ENCODE data around the gene AUP1. TPM values are rescaled to one million over a fixed set of nuclear protein-coding genes. Genes with fewer than 3 reads are reported as not detected.
"Not testable (repeated sequence)": the region's sequence is repeated elsewhere in the genome, so short reads cannot be mapped to it uniquely, and the experiment has no call there.

The AUP1 gene
- total RNA-seq, 1 donor from 2014 or later = 57.4 TPM

DNA sequence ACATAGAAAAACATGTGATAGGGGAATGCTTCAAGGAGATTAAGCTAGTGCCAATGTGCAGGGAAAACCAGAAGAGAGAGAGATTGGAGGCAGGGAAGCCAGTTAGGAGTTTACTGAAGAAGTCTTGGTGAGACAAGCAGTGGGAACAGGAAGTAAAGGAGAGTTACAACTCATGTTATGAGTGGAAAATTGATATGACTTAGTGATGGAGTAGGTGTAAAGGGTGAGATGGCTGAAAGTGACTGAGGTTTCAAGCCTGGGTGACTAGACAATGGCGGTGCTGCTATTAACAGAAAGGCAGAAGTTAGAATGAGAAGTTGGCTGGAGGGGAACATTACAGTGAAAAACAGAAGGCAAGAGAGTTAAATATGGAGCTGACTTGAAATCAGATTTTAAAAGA is 41.6 kb upstream of the AUP1 start:
- Histone ChIP-seq H3K9me3 (ENCODE audit: control insufficient read depth in 3 of 3, low read length in 3 of 3) (no peaks in the 10 kb centered on the region), H3K4me1 (ENCODE audit: control insufficient read depth in 3 of 3, insufficient read depth in 3 of 3, low read length in 3 of 3) (no peaks in the 10 kb centered on the region), H3K36me3 (ENCODE audit: control insufficient read depth in 3 of 3, insufficient read depth in 3 of 3, low read length in 3 of 3) (no peaks in the 10 kb centered on the region), H3K27me3 (ENCODE audit: control insufficient read depth in 3 of 3, insufficient read depth in 3 of 3, low read length in 3 of 3) (no peaks in the 10 kb centered on the region), H3K4me3 (ENCODE audit: low read length in 3 of 3) (no peak overlapping the region), H3K27ac (ENCODE audit: low read depth, low read length) (no peak overlapping the region), H3K9ac (ENCODE audit: low read depth in 1 of 3, low read length in 3 of 3) (no peak overlapping the region)

- H3K4me1 ChIP-seq (ENCODE audit: control insufficient read depth in 3 of 3, insufficient read depth in 3 of 3, low read length in 3 of 3) = no peaks in the 10 kb centered on the region
- no peaks in the 10 kb centered on the region for H3K36me3 ChIP-seq (ENCODE audit: control insufficient read depth in 3 of 3, insufficient read depth in 3 of 3, low read length in 3 of 3)
- no peaks in the 10 kb centered on the region for H3K27me3 ChIP-seq (ENCODE audit: control insufficient read depth in 3 of 3, insufficient read depth in 3 of 3, low read length in 3 of 3)
- H3K4me3 ChIP-seq (ENCODE audit: low read length in 3 of 3) = no peak overlapping the region
- H3K9ac ChIP-seq (ENCODE audit: low read depth in 1 of 3, low read length in 3 of 3) = no peak overlapping the region
- H3K27ac ChIP-seq (ENCODE audit: low read depth, low read length) = no peak overlapping the region
- H3K9me3 ChIP-seq (ENCODE audit: control insufficient read depth in 3 of 3, low read length in 3 of 3) = no peaks in the 10 kb centered on the region
These were observed 40.2 kb upstream of the AUP1 start for GRCh38 chr2:74569686-74570085.

- no peak overlapping the region for H3K9ac ChIP-seq (ENCODE audit: low read depth in 1 of 3, low read length in 3 of 3)
- H3K27me3 ChIP-seq (ENCODE audit: control insufficient read depth in 3 of 3, insufficient read depth in 3 of 3, low read length in 3 of 3) = peaks cover 0 to 4% (median 0%) of the 10 kb centered on the region in 3 donors
- no peaks in the 10 kb centered on the region for H3K4me1 ChIP-seq (ENCODE audit: control insufficient read depth in 3 of 3, insufficient read depth in 3 of 3, low read length in 3 of 3)
- H3K27ac ChIP-seq (ENCODE audit: low read depth, low read length) = no peak overlapping the region
- H3K4me3 ChIP-seq (ENCODE audit: low read length in 3 of 3) = no peak overlapping the region
- no peaks in the 10 kb centered on the region for H3K9me3 ChIP-seq (ENCODE audit: control insufficient read depth in 3 of 3, low read length in 3 of 3)
- H3K36me3 ChIP-seq (ENCODE audit: control insufficient read depth in 3 of 3, insufficient read depth in 3 of 3, low read length in 3 of 3) = no peaks in the 10 kb centered on the region
These were observed 38.4 kb upstream of the AUP1 start for GRCh38 chr2:74567881-74568280.

DNA sequence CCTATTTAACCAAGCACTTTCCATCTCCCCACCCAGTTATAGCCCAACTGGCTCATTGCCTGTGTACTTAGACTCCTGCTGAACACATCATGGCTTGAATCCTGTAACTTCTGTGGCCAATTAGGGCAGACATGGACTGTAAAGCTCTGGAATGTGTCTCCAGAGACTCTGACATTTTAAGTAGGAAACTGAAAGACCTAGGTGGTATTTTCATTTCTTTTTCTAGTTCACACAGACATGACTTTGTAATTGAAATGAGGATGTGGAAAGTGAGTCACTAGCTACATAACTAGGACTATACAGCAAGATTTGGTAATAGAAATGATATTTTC is 37.2 kb upstream of the AUP1 start:
- H3K27ac ChIP-seq (ENCODE audit: low read depth, low read length) = no peak overlapping the region
- no peaks in the 10 kb centered on the region for H3K9me3 ChIP-seq (ENCODE audit: control insufficient read depth in 3 of 3, low read length in 3 of 3)
- H3K4me3 ChIP-seq (ENCODE audit: low read length in 3 of 3) = no peak overlapping the region
- H3K27me3 ChIP-seq (ENCODE audit: control insufficient read depth in 3 of 3, insufficient read depth in 3 of 3, low read length in 3 of 3) = peaks cover 0 to 8% (median 3%) of the 10 kb centered on the region in 3 donors
- no peaks in the 10 kb centered on the region for H3K36me3 ChIP-seq (ENCODE audit: control insufficient read depth in 3 of 3, insufficient read depth in 3 of 3, low read length in 3 of 3)
- no peak overlapping the region for H3K9ac ChIP-seq (ENCODE audit: low read depth in 1 of 3, low read length in 3 of 3)
- H3K4me1 ChIP-seq (ENCODE audit: control insufficient read depth in 3 of 3, insufficient read depth in 3 of 3, low read length in 3 of 3) = no peaks in the 10 kb centered on the region

DNA sequence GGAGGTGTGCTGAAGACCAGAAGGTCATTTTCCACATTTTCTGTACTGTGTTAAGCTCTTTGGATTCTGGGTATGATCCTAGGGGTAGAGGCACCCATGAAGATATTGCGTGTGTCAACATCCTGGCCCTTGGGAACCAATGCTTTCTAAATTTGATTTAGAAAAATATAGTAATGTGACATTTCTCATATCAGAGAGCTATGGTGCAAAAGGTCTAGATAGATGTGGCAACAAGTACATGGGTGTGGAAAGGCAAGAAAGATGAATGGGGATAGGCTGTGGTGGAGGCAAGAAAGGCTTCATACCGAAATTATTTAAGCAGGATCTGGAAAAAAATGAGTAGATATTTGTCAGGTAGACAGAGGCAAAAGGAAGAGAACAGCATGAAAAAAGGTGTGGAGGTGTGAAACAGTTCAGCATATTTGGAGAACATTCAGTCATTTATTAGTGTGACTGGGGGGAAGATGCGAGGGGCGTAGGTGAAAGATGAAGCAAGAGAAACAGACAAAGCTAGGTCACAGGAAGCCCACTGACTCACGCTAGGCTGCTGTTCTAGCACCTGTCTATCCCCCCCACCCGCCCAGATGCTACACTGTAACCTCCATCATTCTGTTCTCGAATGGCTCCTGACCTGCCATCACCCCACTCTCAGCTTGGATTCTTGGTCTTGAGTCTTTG is 36.7 kb upstream of the AUP1 start:
- Histone ChIP-seq H3K9ac (ENCODE audit: low read depth in 1 of 3, low read length in 3 of 3) (no peak overlapping the region), H3K9me3 (ENCODE audit: control insufficient read depth in 3 of 3, low read length in 3 of 3) (no peaks in the 10 kb centered on the region), H3K4me1 (ENCODE audit: control insufficient read depth in 3 of 3, insufficient read depth in 3 of 3, low read length in 3 of 3) (no peaks in the 10 kb centered on the region), H3K27me3 (ENCODE audit: control insufficient read depth in 3 of 3, insufficient read depth in 3 of 3, low read length in 3 of 3) (peaks cover 0 to 8% (median 3%) of the 10 kb centered on the region in 3 donors), H3K27ac (ENCODE audit: low read depth, low read length) (no peak overlapping the region), H3K4me3 (ENCODE audit: low read length in 3 of 3) (no peak overlapping the region), H3K36me3 (ENCODE audit: control insufficient read depth in 3 of 3, insufficient read depth in 3 of 3, low read length in 3 of 3) (no peaks in the 10 kb centered on the region)

GRCh38 chr2:74564222-74564621 is 34.7 kb upstream of the AUP1 start:
- H3K4me1 ChIP-seq (ENCODE audit: control insufficient read depth in 3 of 3, insufficient read depth in 3 of 3, low read length in 3 of 3) = no peaks in the 10 kb centered on the region
- no peak overlapping the region for H3K27ac ChIP-seq (ENCODE audit: low read depth, low read length)
- H3K9me3 ChIP-seq (ENCODE audit: control insufficient read depth in 3 of 3, low read length in 3 of 3) = no peaks in the 10 kb centered on the region
- H3K36me3 ChIP-seq (ENCODE audit: control insufficient read depth in 3 of 3, insufficient read depth in 3 of 3, low read length in 3 of 3) = no peaks in the 10 kb centered on the region
- no peak overlapping the region for H3K4me3 ChIP-seq (ENCODE audit: low read length in 3 of 3)
- no peak overlapping the region for H3K9ac ChIP-seq (ENCODE audit: low read depth in 1 of 3, low read length in 3 of 3)
- peaks cover 3 to 10% (median 8%) of the 10 kb centered on the region in 3 donors for H3K27me3 ChIP-seq (ENCODE audit: control insufficient read depth in 3 of 3, insufficient read depth in 3 of 3, low read length in 3 of 3)

DNA sequence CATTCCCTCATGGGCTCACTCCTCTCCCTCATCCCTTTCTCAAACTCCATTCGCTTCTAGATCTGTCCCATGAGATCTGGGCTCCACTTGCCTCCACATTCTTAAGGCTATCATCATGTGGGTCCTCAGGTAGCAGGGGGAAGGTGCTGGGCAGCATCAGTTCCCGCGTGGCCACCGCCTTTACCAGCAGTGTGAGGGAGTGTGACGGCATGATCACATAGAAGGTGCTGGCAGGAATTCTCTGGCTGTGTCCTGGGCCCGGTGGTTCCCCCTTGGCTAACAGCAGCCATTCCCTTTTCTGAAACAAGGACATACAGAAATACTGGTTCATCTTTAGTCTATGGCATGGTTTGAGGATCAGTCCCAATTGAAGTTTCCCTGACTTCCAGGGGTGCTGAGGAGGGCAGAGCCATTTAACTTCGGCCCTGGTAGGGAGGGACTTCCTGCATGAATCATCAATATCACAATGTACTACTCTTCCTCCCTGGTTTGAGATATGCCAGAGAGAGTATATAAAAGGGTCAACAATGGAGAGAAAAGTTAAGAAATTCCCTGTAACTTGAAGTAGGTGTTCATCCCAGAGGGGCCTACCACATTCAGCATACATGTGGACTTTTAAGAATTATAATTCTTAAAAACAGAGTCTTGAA is 32.7 kb upstream of the AUP1 start:
- Histone ChIP-seq H3K9ac (ENCODE audit: low read depth in 1 of 3, low read length in 3 of 3) (no peak overlapping the region), H3K4me3 (ENCODE audit: low read length in 3 of 3) (no peak overlapping the region), H3K27ac (ENCODE audit: low read depth, low read length) (no peak overlapping the region), H3K36me3 (ENCODE audit: control insufficient read depth in 3 of 3, insufficient read depth in 3 of 3, low read length in 3 of 3) (no peaks in the 10 kb centered on the region), H3K27me3 (ENCODE audit: control insufficient read depth in 3 of 3, insufficient read depth in 3 of 3, low read length in 3 of 3) (peaks cover 6 to 10% (median 8%) of the 10 kb centered on the region in 3 donors), H3K4me1 (ENCODE audit: control insufficient read depth in 3 of 3, insufficient read depth in 3 of 3, low read length in 3 of 3) (no peaks in the 10 kb centered on the region), H3K9me3 (ENCODE audit: control insufficient read depth in 3 of 3, low read length in 3 of 3) (no peaks in the 10 kb centered on the region)

DNA sequence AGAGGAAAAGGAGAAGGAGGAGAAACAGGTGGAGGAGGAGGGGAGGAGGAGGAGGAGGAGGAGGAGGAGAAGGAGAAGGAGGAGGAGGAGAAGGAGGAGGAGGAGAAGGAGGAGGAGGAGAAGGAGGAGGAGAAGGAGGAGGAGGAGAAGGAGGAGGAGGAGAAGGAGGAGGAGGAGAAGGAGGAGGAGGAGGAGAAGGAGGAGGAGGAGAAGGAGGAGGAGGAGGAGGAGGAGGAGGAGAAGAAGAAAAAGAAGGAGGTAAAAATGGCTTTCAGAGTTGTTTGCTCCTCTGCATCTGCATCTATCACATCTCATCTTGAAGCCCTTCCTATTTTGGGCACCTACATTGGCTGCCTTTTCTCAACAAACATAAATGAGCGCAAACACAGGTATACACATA is 31.5 kb upstream of the AUP1 start:
- H3K9me3 ChIP-seq (ENCODE audit: control insufficient read depth in 3 of 3, low read length in 3 of 3); H3K27ac ChIP-seq (ENCODE audit: low read depth, low read length); H3K4me1 ChIP-seq (ENCODE audit: control insufficient read depth in 3 of 3, insufficient read depth in 3 of 3, low read length in 3 of 3); H3K9ac ChIP-seq (ENCODE audit: low read depth in 1 of 3, low read length in 3 of 3); H3K36me3 ChIP-seq (ENCODE audit: control insufficient read depth in 3 of 3, insufficient read depth in 3 of 3, low read length in 3 of 3); H3K4me3 ChIP-seq (ENCODE audit: low read length in 3 of 3): not testable (repeated sequence)
- peaks cover 8 to 15% (median 12%) of the 10 kb centered on the region in 3 donors for H3K27me3 ChIP-seq (ENCODE audit: control insufficient read depth in 3 of 3, insufficient read depth in 3 of 3, low read length in 3 of 3)

GRCh38 chr2:74560591-74560990 is 31.1 kb upstream of the AUP1 start:
- Histone ChIP-seq H3K27me3 (ENCODE audit: control insufficient read depth in 3 of 3, insufficient read depth in 3 of 3, low read length in 3 of 3) (peaks cover 11 to 19% (median 15%) of the 10 kb centered on the region in 3 donors), H3K36me3 (ENCODE audit: control insufficient read depth in 3 of 3, insufficient read depth in 3 of 3, low read length in 3 of 3) (peaks cover 0 to 3% (median 0%) of the 10 kb centered on the region in 3 donors), H3K27ac (ENCODE audit: low read depth, low read length) (no peak overlapping the region), H3K4me1 (ENCODE audit: control insufficient read depth in 3 of 3, insufficient read depth in 3 of 3, low read length in 3 of 3) (peaks cover 0 to under 1% (median 0%) of the 10 kb centered on the region in 3 donors), H3K9ac (ENCODE audit: low read depth in 1 of 3, low read length in 3 of 3) (no peak overlapping the region), H3K9me3 (ENCODE audit: control insufficient read depth in 3 of 3, low read length in 3 of 3) (no peaks in the 10 kb centered on the region), H3K4me3 (ENCODE audit: low read length in 3 of 3) (no peak overlapping the region)

GRCh38 chr2:74559912-74560311 is 30.4 kb upstream of the AUP1 start:
- peaks cover 16 to 25% (median 22%) of the 10 kb centered on the region in 3 donors for H3K27me3 ChIP-seq (ENCODE audit: control insufficient read depth in 3 of 3, insufficient read depth in 3 of 3, low read length in 3 of 3)
- H3K27ac ChIP-seq (ENCODE audit: low read depth, low read length) = no peak overlapping the region
- no peak overlapping the region for H3K9ac ChIP-seq (ENCODE audit: low read depth in 1 of 3, low read length in 3 of 3)
- no peak overlapping the region for H3K4me3 ChIP-seq (ENCODE audit: low read length in 3 of 3)
- peaks cover 0 to 3% (median 0%) of the 10 kb centered on the region in 3 donors for H3K36me3 ChIP-seq (ENCODE audit: control insufficient read depth in 3 of 3, insufficient read depth in 3 of 3, low read length in 3 of 3)
- H3K9me3 ChIP-seq (ENCODE audit: control insufficient read depth in 3 of 3, low read length in 3 of 3) = no peaks in the 10 kb centered on the region
- H3K4me1 ChIP-seq (ENCODE audit: control insufficient read depth in 3 of 3, insufficient read depth in 3 of 3, low read length in 3 of 3) = peaks cover 0 to 7% (median 3%) of the 10 kb centered on the region in 3 donors
